ENCODE measurements around the gene ERC1.

- TF ChIP-seq POLR2A (IDR thresholded peaks at IDR 0.05; ENCODE audit: low read length) (no peak), GATA1 (IDR thresholded peaks at IDR 0.05; ENCODE audit: low read depth, low read length) (no peak)
These were observed 131.8 kb downstream of the ERC1 start for GRCh38 chr12:1122786-1123185.
